ENCODE measurements around the gene CCDC142.

- TF ChIP-seq CTCF (IDR thresholded peaks at IDR 0.05) (no peak), POLR2A (IDR thresholded peaks at IDR 0.05) (no peak)
Observed at GRCh38 chr2:74512744-74513604, 30.2 kb upstream of the CCDC142 start.

Data from heart left ventricle (tissue), 13 donors.